GM21529 (cell line): ENCODE results near the gene ATR.
A peak's percentile ranks its signal among the peaks of the same experiment; 100 is the strongest.

Source experiments
- ATAC-seq: cut with Tn5 transposase; IDR thresholded peaks from one replicate; pipeline ENCODE4 v1.9.1; 2021; ENCODE audit not compliant: unreplicated experiment

ATR gene

DNA sequence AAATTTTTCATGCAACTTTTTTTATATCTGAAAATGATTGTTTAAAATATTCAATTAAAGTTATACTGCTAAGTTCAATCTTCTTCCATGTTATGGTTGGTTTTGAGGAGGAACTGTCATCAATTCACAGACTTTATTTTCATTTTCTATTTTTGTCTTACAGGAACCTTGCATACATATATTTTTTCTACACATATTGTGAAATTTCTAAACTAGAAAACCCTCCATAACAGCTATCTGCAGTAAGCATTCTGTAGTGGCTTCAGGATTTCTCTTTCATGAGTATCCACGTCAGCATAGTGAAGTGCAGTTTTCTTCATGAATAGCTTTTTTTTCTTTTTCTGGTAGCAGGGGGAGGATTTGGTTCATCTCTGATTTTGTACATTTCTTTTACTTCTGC lies 48.2 kb downstream of the ATR start:
- no peak for ATAC-seq

DNA sequence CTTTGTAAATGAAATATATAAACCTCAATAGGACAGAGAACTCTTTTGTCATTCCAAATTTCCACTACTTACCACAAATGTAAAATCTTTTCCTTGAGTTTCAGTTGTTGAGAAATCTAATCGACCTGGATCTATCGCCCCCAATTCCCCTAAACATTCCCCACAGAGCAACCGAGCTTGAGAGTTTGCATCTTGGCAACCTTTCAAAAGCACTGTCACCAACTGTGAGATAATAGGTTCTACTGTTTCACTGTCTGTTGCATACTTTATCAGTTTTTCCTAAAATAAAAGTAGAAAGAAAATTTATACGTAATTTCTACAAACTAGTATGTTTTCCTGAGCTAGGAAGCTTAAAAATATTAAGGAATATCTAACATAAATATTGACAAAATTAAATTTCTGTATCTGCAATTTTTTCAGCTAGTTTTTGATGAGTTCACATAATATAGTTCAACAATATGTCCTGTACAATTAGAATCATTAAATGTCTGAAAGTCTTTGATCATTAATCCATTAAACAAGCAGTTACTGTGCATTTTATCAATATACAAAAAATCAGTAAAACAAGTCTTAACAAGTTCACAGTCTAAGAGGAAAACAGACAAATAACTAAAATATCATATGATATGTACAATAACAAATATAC lies 54.5 kb downstream of the ATR start:
- no peak for ATAC-seq

DNA sequence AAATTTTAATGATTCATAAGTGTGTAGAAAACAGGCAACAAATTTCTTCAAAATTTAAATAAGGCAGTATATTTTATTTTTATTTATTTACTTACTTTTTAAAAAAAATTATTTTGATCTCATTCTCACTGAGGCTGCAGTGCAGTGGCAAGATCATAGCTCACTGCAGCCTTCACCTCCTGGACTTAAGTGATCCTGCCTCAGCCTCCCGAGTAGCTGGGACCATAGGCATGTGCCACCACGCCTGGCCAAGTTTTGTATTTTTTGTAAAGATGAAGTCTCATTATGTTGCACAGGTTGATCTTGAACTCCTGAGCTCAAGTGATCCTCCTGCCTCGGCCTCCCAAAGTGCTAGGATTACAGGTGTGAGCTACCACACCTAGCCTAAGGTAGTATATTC lies 69.5 kb downstream of the ATR start:
- no peak for ATAC-seq

DNA sequence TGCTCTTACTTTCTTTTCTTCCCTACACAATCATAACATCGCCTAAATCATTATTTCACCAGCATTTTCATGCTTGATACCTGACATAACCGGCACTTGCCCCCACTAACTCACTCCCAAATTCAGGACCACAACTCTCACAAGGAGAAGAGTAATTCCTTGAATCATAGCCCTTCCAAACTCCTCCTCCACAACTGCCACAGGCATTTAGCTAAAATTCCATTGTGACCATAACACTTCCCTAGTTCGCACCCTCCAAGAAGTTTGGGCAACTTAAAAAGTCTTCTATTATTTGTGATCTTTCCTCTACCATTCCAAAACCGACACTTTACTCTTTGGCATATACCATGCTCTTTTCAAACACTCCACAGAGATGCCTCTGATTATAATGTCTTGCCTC lies 71.3 kb downstream of the ATR start:
- ATAC-seq = no peak

DNA sequence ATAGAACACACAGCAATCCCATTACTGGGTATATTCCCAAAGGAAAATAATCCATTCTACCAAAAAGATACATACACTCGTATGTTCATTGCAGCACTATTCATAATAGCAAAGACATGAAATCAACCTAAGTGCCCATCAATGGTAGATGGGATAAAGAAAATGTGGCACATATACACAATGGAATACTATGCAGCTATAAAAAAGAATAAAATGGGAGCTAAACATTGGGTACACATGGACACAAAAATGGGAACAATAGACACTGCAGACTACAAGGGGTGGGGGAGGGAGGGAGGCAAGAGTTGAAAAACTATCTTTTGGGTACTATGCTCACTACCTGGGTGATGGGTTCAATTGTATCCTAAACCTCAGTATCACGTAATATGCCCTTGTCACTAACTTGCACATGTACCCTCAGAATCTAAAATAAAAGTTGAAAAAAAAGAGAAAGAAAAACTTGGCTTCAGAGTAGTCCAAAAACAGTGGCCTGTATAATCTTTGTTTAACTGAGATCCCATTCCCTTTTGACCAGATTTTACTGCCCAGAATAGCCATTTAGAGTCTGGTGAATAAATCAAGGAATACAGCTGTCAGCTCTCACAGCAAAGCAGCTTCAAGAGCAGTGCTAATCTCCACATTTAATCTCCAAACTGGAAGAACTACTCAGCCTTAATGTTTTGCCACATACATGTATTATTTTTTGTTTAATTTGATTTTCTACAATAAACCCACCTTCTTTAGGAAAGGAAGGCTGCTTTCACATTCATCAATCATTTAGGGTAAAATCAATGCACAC lies 76.1 kb downstream of the ATR start:
- ATAC-seq = no peak

DNA sequence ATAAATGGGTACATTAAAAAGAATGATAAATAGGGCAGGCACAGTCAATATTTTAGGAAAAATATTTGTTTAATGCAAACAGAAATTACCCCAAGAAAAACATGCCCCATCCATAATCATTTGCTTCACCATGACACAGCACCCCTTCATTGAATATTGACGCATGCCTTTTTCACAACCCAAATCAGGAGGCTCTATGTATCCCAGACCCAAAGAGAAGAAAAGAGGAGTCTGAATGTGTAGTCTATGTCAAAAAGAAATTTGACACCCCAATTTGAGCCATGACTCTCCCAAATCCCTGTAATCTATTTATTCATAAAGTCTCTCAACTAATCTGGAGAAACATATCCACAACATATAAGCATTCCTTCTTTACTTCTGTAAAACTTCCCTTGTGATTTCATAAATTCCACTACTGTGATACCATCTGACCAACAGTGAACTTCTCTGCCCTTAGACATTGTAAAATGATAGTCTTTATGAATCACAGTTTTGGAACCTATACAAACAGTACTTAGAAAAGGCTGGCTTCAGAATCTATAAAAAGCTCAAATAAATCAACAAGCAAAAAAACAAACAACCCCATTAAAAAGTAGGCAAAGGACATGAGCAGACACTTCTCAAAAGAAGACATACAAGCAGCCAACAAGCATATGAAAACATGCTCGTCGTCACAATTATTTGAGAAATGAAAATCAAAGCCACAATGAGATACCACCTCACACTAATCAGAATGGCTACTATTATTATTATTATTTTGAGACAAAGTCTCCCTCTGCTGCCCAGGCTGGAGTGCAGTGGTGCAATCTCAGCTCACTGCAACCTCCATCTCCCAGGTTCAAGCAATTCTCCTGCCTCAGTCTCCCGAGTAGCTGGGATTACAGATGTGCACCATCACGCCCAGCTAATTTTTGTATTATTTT lies 77.3 kb downstream of the ATR start:
- ATAC-seq = no peak

DNA sequence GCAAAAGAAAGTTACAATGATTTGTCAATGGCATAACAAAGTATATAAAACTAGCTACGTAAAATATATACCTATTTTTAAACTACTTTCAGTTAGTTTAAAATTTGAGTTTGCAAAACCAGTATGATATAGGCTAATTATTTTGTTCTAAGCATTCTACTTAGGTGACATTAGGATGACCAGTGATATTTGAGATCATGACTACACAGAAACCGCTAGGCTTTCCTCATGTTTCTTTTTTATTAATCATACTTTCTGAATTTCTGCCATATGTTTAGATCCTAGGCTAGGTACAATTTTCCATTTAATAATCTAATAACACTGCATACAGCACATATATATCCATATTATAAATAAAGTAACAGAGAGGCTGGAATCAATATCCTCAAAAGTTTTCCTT lies 78.3 kb downstream of the ATR start:
- no peak for ATAC-seq

DNA sequence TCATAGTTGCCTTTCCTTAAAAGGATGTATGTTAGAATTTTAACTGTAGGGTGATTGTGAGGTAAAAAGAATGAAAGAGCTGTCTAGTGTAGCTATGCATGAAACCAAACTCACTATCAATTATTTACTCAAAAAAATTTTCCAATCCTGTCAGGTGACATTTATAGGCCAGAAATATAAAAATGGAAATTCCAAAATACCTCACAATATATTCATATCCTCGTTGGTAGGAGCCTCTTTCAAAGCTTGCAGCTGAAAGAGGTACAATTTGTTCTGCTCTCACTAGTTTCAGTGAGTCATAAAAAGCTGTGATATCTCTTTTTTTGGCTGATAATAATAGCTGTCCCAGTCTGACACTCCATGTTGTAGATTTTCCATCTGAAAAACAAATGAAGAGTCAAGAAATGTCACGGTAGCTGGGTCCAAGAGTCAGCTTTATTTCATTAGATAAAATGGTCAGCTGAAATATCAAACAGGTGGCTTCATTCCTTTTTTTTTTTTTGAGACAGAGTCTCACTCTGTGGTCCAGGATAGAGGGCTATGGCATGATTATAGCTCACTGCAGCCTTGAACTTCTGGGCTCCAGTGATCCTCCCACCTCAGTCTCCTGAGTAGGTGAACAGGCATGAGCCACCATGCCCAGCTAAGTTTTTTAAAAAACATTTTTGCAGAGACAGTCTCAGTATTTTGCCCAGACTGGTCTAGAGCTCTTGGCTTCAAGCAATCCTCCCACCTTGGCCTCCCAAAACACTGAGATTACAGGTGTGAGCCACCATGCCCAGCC lies 79.9 kb downstream of the ATR start:
- ATAC-seq = peak; percentile 49

DNA sequence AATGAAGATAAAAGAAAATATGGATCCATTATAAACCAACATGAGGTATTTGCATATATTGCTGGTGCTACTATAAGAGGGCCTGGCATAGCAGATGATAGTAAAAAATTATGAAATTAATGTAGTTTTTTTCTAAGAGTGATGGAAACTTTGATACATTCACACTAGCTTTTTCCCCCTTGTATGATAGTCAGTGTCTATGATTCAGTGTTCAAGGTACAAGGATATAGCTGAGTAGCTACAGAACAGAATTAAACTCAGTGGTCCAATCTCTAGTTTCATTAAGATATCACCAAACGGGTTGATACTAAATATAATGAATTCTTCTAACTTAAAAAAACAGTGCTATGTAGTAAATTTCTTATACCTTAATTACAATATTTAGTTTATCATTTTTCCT lies 80.8 kb downstream of the ATR start:
- ATAC-seq = no peak

DNA sequence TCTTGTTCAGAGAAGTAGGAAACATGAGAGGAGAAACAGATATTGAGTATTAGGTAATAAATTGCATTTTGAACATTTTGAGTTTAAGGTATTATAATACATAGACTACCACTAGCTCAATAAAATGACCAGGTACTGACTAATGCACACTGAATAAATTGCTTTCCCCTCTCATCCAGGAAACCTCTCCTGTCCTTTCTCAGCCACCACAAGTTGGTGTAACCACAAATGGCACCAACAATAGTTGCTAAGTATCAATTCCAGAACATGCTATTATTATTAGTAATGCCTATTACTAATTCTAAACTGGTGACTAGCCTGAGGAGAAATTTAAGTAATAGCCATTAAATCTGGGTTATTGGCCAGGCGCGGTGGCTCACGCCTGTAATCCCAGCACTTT lies 83.4 kb downstream of the ATR start:
- no peak for ATAC-seq

DNA sequence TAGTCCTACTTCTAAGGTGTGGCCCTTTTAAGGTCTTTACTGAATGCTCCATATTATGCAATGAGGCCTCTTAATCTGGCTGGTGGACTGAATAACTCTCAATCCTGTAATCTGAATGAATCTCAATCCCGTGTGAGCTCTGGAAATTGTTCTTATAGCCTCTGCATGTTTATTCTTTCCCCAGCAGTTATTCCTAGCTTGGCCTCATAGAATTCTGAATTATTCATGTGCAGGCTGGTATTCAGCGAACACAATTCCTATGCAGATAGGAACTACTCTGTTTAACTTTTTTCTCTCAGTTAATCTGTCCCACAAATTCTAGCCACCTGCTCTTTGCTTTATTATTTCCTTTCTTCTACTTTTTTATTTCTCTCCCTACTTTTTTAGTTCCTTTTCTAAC lies 86.3 kb downstream of the ATR start:
- no peak for ATAC-seq

DNA sequence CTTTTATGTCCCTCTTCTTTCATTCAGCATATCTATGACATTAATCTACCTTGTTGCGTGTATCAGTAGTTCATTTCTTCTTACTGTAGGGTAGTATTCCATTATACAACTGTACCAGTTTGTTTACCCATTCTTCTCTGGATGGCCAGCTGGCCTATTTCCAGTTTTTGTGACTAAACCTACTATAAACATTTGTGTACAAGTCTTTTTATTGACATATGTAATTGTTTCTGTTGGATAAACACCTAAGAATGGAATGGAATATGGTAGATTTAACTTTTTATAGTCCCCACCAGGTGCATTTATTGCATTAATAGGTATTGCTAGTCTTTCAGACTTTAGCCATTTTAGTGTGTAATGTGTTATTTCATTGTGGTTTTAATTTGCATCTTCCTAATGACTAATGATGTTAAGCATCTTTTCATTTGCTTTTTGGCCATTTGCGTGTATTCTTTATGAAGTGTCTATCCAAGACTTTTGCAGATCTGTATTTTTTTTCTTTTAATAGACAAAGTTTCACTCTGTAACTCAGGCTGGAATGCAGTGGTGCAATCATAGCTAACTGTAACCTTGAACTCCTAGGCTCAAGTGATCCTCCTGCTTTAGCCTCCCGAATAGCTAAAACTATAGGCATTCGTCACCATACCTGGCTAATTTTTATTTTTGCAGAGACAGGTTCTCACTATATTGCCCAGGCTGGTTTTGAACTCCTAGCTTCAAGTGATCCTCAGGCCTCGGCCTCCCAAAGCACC lies 88.8 kb downstream of the ATR start:
- ATAC-seq = no peak

DNA sequence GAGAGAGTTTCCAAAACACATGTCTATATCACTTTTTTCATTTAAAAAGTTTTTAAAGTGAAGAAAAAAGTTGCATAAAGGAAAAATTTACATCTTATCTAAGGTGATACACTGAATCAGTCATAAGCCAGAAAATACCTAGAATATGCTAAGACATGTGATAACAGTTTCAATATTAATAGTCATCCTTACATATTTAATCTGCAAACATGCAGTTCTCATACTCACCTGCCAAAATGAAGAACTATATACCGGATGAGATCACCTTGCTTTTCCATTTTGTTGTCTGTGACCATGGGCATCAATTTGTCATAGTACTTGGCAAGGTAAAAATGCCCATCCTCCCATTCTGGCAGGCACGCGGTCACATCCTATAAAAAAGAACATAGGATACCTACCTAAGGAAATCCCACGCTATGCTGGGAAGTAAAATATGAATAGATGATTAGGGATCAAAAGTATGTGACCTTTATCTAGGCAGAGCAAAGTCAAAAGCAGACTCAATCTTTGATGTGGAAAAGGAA lies 93.6 kb downstream of the ATR start:
- no peak for ATAC-seq

DNA sequence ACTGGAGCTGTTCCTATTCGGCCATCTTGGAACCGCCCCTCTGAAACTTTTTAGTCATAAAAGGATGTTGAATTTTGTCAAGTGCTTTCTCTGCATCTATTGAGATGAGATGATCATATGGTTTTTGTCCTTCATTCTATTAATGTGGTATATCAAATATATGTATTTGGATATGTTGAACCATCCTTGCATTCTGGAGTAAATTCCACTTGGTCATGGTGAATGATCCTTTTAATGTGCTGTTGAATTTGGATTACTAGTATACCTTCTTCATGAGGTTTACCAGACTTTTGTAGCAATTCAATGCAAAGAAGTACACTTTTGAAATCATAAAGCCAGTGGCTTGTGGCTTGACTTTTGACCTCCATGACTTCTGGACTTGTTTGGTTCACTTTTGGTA lies 97.3 kb downstream of the ATR start:
- no peak for ATAC-seq

DNA sequence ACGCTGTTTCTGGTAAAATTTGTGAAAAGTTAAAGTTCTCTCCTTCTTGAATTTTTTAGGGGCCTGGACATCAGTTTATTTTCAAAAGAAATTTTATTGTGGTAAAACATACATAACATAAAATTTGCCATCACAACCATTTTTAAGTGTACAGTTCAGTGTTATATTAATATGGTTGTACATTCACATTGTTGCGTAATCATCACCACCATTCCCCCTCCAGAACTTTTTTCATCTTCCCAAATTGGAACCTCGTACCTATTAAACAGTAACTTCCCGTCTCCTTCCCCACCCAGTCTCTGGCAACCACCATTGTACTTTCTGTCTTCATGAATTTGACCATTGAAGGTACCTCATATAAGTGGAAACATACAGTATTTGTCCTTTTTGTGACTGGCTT lies 107.7 kb downstream of the ATR start:
- no peak for ATAC-seq

DNA sequence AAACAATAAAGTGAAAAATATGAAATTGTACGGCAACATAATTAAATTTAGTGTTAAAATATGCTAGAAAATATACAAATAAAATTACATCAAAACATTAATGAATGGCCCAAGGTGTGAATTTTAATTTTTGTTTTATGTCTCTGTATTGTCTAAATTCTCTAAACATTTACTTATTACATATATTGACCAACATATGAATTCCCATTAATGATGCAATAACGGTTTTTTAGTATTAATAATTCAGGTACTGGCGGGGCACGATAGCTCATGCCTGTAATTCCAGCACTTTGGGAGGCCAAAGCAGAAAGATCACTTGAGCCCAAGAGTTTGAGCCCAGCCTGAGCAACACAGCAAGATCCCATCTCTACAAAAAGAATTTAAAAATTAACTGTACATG lies 110.1 kb downstream of the ATR start:
- ATAC-seq = no peak

DNA sequence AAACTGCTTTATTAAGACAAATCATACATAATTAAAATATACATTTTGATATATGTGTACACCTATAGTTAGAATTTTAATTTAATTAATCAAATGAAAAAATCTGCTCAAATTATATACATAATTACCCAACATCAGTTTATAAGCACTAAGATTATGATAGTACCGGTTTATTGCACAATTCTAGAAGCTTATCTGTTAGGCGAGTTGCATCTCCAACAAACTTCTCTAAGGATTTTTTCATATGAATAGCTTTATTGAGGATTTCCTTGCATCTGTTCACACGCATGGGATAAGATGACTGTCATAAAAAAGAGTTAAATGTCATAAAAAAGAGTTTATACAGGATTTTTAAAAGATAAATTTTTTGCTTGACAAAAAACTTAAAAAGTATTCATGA lies 110.8 kb downstream of the ATR start:
- no peak for ATAC-seq

DNA sequence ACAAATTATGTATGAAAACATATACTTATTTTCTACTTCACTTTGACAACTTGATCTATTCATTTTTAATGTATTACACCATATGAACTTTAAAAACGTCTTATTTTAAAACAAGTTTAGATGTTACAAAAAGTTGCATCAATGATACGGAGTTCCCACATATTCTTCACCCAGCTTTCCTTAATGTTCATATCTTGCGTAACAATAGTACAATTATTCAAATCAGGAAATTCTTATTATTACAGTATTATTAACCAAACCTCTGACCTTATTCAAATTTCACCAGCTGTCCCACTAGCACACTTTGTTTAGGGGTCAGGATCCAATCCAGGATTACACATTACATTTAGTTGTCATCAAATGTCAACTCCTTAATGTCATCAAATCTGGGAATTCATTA lies 117.8 kb downstream of the ATR start:
- ATAC-seq = no peak

DNA sequence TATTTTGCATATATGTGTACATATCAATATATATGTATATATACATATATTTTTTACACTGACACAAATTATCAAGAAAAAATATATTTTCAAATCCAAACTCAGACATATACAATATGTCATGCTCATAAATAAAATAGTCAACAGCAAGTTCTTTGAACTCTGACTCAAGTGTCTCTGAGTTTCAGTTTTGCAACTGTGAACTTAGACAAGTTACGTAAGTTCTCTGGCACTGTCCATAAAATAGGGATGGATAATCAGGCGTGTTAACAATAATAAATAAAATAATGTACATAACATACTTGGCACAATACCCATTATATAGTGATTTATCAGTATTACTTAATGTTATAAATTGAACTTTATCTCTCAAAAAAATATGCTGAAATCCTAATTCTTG lies 118.6 kb downstream of the ATR start:
- ATAC-seq = no peak

DNA sequence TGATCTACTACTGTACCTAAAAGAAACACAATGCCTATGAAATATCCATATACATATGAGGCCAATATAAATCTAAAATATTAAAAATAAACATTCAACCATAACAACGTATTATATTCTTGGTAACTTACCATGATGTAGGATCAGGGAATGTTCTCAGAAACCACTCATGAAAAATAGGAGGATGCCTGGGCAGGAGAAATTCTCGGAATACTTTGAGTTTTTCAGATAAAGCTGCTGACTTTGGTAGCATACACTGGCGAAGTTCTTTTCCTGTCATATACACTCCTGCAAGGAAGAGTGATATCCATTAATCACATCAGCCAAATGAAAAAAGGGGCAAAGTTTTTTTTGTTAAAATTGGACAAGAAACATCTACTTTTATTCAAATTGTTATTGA lies 119.4 kb downstream of the ATR start:
- ATAC-seq = no peak
